ENCODE data around the gene PAK2.

DNA sequence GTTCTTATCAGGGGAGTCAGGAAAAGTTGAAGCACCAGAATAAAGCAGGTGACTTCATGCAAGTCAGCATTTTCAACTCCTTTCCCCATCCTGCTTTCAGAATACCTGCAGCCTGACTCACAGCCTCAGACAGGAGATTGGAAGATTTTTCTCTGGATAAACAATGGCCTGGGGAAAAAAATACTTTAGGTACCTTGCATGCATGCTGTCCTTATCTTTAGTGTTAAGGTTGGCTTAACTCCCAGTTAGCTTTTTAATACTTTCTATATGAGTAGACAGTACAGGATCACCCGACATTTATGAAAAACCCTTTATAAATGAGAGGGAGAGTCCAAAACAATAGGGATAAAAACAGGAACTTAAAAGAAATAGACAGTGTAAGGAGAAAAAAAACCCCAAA is 53.6 kb downstream of the PAK2 start:
- TF ChIP-seq, protein P1, sequence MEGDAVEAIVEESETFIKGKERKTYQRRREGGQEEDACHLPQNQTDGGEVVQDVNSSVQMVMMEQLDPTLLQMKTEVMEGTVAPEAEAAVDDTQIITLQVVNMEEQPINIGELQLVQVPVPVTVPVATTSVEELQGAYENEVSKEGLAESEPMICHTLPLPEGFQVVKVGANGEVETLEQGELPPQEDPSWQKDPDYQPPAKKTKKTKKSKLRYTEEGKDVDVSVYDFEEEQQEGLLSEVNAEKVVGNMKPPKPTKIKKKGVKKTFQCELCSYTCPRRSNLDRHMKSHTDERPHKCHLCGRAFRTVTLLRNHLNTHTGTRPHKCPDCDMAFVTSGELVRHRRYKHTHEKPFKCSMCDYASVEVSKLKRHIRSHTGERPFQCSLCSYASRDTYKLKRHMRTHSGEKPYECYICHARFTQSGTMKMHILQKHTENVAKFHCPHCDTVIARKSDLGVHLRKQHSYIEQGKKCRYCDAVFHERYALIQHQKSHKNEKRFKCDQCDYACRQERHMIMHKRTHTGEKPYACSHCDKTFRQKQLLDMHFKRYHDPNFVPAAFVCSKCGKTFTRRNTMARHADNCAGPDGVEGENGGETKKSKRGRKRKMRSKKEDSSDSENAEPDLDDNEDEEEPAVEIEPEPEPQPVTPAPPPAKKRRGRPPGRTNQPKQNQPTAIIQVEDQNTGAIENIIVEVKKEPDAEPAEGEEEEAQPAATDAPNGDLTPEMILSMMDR (conservative IDR thresholded peaks at IDR 0.05 in 1 of 2, IDR thresholded peaks at IDR 0.05 in 1 of 2; ENCODE audit: extremely low read depth in 1 of 2, insufficient read depth in 1 of 2, low read depth in 1 of 2, low read length in 2 of 2), result no peak
- no peak for TF ChIP-seq EZH2 (IDR thresholded peaks at IDR 0.05; ENCODE audit: borderline replicate concordance, low read length)

Data from mammary epithelial cell (primary cell).